ENCODE data around the gene C16orf46. TPM values are rescaled to one million over a fixed set of nuclear protein-coding genes. Genes with fewer than 3 reads are reported as not detected.
A peak's percentile ranks its signal among the peaks of the same experiment; 100 is the strongest.

C16orf46 gene
- total and polyA plus RNA-seq, 2 of the 4 experiments (the other 2 are of a cell fraction) = 0.27 to 0.72 TPM

GRCh38 chr16:81035398-81035974, 41.6 kb downstream of the C16orf46 start, which contains the start of gene ATMIN:
Gene ATMIN, plus strand, starts transcription at chr16:81035842. Its CDS starts 29 bp downstream, at chr16:81035871.
- peak within 1 kb of the TSS; percentile 94 for H3K4me2 ChIP-seq (ENCODE audit: low read depth, low read length)
- H3K4me1 ChIP-seq (ENCODE audit: control insufficient read depth, insufficient read depth, low read length) = peaks cover 2% of the 10 kb centered on the region; the same call in 1 of the 2 replicates
- no peak within 1 kb of the TSS for H3K18ac ChIP-seq (ENCODE audit: low read depth, low read length)
- in situ Hi-C loops (cut with MboI; ENCODE audit: low sequenced_read_pairs) (loop anchor here (25.0 kb wide), 1 partner anchor 702 kb away; no protein-coding TSS in a partner anchor), dilution Hi-C loops (cut with HindIII; ENCODE audit: low sequenced_read_pairs, unreplicated experiment) (no loop called here), intact Hi-C loops (cut with micrococcal nuclease) (loop anchor here (1.0 to 5.0 kb wide), 5 partner anchors 42 to 703 kb away; partner anchors contain the start of genes C16orf46, GAN and GCSH)
- H3K4ac ChIP-seq (ENCODE audit: low read depth, low read length) = no peak within 1 kb of the TSS
- no peak within 1 kb of the TSS for H2BK20ac ChIP-seq (ENCODE audit: low read depth, low read length)
- H4K5ac ChIP-seq (ENCODE audit: low read depth, low read length) = no peak within 1 kb of the TSS
- 0 out of 2 replicates have a peak within 1 kb of the TSS, but pooled peaks have one; percentile 3 for H3K56ac ChIP-seq (ENCODE audit: extremely low read depth, insufficient read depth, low read length)
- peaks cover 9% of the 10 kb centered on the region; the same call in 1 of the 2 replicates for H4K20me1 ChIP-seq (ENCODE audit: insufficient read depth, low read length)
- H2BK15ac ChIP-seq (ENCODE audit: low read depth, low read length) = no peak within 1 kb of the TSS
- H2AFZ ChIP-seq (replicated peaks; ENCODE audit: low read length, poor library complexity) = peak within 1 kb of the TSS; percentile 93
- H2AK5ac ChIP-seq (ENCODE audit: low read depth, low read length) = peak within 1 kb of the TSS; percentile 3; the same call in 1 of the 2 replicates
- DNase-seq (peak; percentile 77), ATAC-seq (ENCODE audit: low read depth) (peak; percentile 96)
- peak within 1 kb of the TSS; percentile 79 for H3K9ac ChIP-seq (ENCODE audit: low read depth, low read length)
- H3K27ac ChIP-seq (ENCODE audit: insufficient read depth, low read length) = peak within 1 kb of the TSS; percentile 67
- peak within 1 kb of the TSS in 1 of 2 experiments; percentile 22; a peak in 2 of 4 replicates for H4K8ac ChIP-seq (ENCODE audit: low read depth in 2 of 2, low read length in 2 of 2)
- H3K23ac ChIP-seq (ENCODE audit: low read depth, low read length) = peak within 1 kb of the TSS; percentile 13
- H2BK5ac ChIP-seq (ENCODE audit: low read depth, low read length, poor library complexity, severe bottlenecking) = no peak within 1 kb of the TSS
- TF ChIP-seq, protein P1, sequence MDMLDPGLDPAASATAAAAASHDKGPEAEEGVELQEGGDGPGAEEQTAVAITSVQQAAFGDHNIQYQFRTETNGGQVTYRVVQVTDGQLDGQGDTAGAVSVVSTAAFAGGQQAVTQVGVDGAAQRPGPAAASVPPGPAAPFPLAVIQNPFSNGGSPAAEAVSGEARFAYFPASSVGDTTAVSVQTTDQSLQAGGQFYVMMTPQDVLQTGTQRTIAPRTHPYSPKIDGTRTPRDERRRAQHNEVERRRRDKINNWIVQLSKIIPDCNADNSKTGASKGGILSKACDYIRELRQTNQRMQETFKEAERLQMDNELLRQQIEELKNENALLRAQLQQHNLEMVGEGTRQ (IDR thresholded peaks at IDR 0.05; ENCODE audit: low read depth, low read length) = no peak
- TF ChIP-seq CEBPB (IDR thresholded peaks at IDR 0.05; ENCODE audit: low read depth, low read length) = no peak
- no peak for TF ChIP-seq MAFK (IDR thresholded peaks at IDR 0.05; ENCODE audit: low read depth, low read length)
- TF ChIP-seq RFX5 (IDR thresholded peaks at IDR 0.05; ENCODE audit: low read depth, low read length) = no peak
- TF ChIP-seq POLR2A (IDR thresholded peaks at IDR 0.05; ENCODE audit: low read depth, low read length) = peak; percentile 36; the same call in 1 of the 2 replicates
- TF ChIP-seq, protein P2, sequence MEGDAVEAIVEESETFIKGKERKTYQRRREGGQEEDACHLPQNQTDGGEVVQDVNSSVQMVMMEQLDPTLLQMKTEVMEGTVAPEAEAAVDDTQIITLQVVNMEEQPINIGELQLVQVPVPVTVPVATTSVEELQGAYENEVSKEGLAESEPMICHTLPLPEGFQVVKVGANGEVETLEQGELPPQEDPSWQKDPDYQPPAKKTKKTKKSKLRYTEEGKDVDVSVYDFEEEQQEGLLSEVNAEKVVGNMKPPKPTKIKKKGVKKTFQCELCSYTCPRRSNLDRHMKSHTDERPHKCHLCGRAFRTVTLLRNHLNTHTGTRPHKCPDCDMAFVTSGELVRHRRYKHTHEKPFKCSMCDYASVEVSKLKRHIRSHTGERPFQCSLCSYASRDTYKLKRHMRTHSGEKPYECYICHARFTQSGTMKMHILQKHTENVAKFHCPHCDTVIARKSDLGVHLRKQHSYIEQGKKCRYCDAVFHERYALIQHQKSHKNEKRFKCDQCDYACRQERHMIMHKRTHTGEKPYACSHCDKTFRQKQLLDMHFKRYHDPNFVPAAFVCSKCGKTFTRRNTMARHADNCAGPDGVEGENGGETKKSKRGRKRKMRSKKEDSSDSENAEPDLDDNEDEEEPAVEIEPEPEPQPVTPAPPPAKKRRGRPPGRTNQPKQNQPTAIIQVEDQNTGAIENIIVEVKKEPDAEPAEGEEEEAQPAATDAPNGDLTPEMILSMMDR (conservative IDR thresholded peaks at IDR 0.05; ENCODE audit: low read depth, low read length) = peak; percentile 100; the same call in 1 of the 2 replicates
- TF ChIP-seq, protein P3, sequence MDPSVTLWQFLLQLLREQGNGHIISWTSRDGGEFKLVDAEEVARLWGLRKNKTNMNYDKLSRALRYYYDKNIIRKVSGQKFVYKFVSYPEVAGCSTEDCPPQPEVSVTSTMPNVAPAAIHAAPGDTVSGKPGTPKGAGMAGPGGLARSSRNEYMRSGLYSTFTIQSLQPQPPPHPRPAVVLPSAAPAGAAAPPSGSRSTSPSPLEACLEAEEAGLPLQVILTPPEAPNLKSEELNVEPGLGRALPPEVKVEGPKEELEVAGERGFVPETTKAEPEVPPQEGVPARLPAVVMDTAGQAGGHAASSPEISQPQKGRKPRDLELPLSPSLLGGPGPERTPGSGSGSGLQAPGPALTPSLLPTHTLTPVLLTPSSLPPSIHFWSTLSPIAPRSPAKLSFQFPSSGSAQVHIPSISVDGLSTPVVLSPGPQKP (IDR thresholded peaks at IDR 0.05; ENCODE audit: borderline replicate concordance, low read depth, low read length) = 0 out of 2 replicates have a peak, but pooled peaks have one; percentile 17
- peak; percentile 69 for TF ChIP-seq RAD21 (IDR thresholded peaks at IDR 0.05; ENCODE audit: low read length)
- TF ChIP-seq SMC3 (IDR thresholded peaks at IDR 0.05; ENCODE audit: low read depth, low read length) = peak; percentile 85
- TF ChIP-seq MAZ (IDR thresholded peaks at IDR 0.05; ENCODE audit: borderline replicate concordance, low read depth, low read length) = peak; percentile 78
- peaks cover 3% of the 10 kb centered on the region; the same call in 1 of the 2 replicates for H3K36me3 ChIP-seq (ENCODE audit: control insufficient read depth, insufficient read depth, low read length)
- no peak within 1 kb of the TSS for H2BK120ac ChIP-seq (ENCODE audit: low read depth, low read length)
- ChIA-PET CTCF (interaction anchor here (0.6 to 1.9 kb wide), 19 partner anchors 10 to 1921 kb away, joined by 3 to 9 read pairs (median 3); no protein-coding TSS in a partner anchor), POLR2A (ENCODE audit: unreplicated experiment) (no interaction called here)
- no peaks in the 10 kb centered on the region for H3K9me3 ChIP-seq (ENCODE audit: control insufficient read depth, insufficient read depth, low read length)
- peaks cover 29 to 33% of the 10 kb centered on the region in 2 experiments for H3K79me1 ChIP-seq (ENCODE audit: low read depth in 1 of 2, low read length in 2 of 2)
- peak within 1 kb of the TSS; percentile 1; the same call in 1 of the 2 replicates for H3K14ac ChIP-seq (replicated peaks; ENCODE audit: low read depth, low read length)
- no peaks in the 10 kb centered on the region for H3K27me3 ChIP-seq (ENCODE audit: control insufficient read depth, insufficient read depth, low read length)
- 5% methylated on average over 17 of the region's 54 CpGs; no CpG with 5 or more reads in 1 of the 2 experiments for WGBS, 2 experiments (ENCODE audit: extremely low coverage in 2 of 2, insufficient read length in 1 of 2)
- peak within 1 kb of the TSS; percentile 49 for H2AK9ac ChIP-seq (replicated peaks; ENCODE audit: low read depth, low read length, poor library complexity)
- no peak within 1 kb of the TSS for H4K91ac ChIP-seq (ENCODE audit: insufficient read depth, low read depth, low read length)
- H3K9me1 ChIP-seq (ENCODE audit: insufficient read depth, low read length) = peaks cover 16% of the 10 kb centered on the region; the same call in 1 of the 2 replicates
- H3K4me3 ChIP-seq (ENCODE audit: insufficient read depth, low read depth, low read length) = peak within 1 kb of the TSS; percentile 89
- BruUV-seq (replicated peaks) = no TSS peak
